GM12864 (cell line): Measurements from ENCODE around the gene SHROOM3.
"Not testable (repeated sequence)": the region's sequence is repeated elsewhere in the genome, so short reads cannot be mapped to it uniquely, and the experiment has no call there.

Experiments used
- DNase-seq: peaks from one replicate; pipeline ENCODE4 v3.0.0-alpha.2; 2011; ENCODE audit warnings: low read depth
- H3K4me3 ChIP-seq: 2 replicates; pipeline ENCODE4 v1.5.1; 2011; ENCODE audit warnings: mild to moderate bottlenecking, low read depth, low read length, control low read depth
- TF ChIP-seq, protein P1 (sequence below): IDR thresholded peaks from 2 replicates; pipeline ENCODE4 v1.5.1; 2011; ENCODE audit warnings: low read depth, mild to moderate bottlenecking, moderate library complexity, low read length, control low read depth, inconsistent platforms; ENCODE audit errors: missing control alignments

The SHROOM3 gene

DNA sequence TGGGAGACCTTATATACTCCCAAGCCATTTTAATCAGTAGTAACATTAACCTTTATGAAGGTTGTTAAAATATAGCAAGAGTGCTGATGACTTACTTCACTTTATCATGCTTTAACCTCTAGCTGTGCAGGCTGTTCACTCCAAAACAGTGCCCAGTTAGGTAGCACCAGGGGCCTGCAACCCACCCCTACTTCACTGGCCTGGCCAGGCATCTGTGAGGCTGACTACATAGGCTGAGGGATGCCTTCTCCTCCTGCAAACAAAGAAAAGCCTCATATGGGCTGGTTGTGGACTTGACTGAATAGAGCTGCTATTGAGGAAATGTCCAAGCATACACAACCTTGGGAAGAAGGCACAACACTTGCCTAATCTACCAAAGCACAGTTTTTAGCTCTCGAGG lies 172.8 kb downstream of the SHROOM3 start:
- no peak for DNase-seq
- TF ChIP-seq, protein P1, sequence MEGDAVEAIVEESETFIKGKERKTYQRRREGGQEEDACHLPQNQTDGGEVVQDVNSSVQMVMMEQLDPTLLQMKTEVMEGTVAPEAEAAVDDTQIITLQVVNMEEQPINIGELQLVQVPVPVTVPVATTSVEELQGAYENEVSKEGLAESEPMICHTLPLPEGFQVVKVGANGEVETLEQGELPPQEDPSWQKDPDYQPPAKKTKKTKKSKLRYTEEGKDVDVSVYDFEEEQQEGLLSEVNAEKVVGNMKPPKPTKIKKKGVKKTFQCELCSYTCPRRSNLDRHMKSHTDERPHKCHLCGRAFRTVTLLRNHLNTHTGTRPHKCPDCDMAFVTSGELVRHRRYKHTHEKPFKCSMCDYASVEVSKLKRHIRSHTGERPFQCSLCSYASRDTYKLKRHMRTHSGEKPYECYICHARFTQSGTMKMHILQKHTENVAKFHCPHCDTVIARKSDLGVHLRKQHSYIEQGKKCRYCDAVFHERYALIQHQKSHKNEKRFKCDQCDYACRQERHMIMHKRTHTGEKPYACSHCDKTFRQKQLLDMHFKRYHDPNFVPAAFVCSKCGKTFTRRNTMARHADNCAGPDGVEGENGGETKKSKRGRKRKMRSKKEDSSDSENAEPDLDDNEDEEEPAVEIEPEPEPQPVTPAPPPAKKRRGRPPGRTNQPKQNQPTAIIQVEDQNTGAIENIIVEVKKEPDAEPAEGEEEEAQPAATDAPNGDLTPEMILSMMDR: no peak
- no peak overlapping the region for H3K4me3 ChIP-seq

DNA sequence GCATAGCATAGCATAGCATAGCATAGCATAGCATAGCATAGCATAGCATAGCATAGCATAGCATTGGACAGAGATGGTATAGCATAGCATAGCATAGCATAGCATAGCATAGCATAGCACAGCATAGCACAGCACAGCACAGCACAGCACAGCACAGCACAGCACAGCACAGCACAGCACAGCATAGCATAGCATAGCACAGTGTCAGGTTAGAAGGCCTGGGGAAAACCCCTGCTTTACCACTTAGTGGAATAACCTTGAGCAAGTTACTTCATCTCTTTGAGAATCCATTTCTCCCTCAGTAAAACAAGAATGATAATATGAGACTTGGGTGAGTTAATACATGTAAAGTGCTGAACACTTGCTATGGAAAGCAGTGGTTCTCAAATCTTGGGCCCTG lies 173.5 kb downstream of the SHROOM3 start:
- H3K4me3 ChIP-seq, DNase-seq: not testable (repeated sequence)

DNA sequence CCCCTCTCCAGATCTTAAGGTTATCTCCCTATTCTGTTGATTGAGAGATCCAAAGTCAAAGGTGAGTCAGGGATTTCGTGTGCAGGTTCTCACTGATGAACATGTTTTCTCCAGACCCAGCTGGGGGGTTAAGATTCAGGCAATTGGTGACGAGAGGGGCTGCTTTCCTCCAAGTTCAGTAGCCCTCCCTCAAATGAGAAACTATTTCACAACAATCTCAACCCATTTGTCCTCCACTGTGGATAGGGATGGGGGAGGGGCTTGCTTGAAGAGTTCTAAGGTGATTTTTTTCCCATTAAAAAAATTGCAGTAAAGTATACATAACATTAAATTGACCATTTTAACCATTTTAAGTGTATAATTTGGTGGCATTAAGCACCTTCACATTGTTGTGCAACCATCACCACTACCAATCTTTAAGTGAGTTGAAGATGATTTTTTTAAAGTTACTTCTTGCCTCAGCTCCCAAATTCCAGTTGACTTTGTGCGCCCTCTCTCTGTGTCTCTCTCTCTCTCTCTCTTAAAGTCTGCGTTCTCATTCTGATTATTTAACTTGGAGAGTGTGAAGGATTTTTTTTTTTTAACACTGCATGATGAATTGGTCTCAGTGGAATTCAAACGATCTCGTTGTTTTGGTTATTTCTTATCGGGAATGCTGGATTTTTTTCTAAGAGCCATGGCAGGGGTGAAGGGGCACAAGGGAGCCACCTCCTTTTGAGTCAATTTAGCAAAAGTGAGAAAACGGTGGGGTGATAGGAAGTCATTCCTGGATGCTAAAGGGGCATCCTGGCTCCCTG lies 175.9 kb downstream of the SHROOM3 start:
- no peak for DNase-seq
- TF ChIP-seq, protein P1: no peak
- no peak overlapping the region for H3K4me3 ChIP-seq

DNA sequence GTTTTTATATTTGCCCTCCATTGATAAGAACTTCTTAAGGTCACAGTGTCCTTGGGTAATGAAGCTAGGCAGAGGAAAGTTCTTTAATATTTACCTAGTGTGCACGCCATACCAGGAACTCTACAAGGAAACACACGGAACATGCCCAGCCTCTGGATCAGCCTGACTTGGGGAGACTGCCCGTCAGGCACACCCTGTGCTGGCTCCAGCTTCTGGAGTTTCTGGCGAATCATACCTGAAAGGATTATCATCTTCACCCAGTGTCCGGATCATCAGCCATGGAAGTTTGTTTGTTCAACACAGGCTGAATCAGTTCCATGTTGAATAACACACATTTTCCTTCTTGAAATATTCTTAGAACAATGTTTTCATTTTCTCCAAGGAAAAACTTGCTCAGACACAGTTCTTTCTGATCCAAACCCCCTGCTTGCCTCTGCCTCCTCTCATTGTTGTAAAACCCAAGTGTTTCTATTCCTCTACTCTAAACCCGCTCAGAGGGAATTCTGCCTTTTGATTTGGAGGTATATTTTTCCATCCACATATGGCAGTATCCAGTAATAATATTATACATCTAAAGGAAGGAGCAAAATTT lies 176.7 kb downstream of the SHROOM3 start:
- H3K4me3 ChIP-seq: no peak overlapping the region
- TF ChIP-seq, protein P1: no peak
- DNase-seq: no peak

DNA sequence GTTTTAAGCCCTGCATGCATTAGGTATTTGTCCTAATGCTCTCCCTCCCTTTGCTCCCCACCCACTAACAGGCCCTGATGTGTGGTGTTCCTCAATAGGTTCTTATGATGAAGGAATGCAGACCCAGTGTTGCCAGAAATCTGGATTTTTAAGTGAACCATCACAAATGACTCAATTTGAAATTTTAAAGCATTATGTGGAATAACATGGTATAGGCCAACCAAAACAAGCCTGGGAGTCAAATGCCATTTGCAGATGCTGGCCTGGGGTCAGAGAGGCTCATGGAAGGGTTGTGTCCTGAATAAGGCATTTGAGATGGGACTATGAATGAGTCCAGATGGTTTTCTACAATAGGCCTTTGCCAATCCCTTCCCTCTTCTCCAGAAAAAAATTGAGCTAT lies 179.6 kb downstream of the SHROOM3 start:
- H3K4me3 ChIP-seq: no peak overlapping the region
- TF ChIP-seq, protein P1: no peak
- no peak for DNase-seq

DNA sequence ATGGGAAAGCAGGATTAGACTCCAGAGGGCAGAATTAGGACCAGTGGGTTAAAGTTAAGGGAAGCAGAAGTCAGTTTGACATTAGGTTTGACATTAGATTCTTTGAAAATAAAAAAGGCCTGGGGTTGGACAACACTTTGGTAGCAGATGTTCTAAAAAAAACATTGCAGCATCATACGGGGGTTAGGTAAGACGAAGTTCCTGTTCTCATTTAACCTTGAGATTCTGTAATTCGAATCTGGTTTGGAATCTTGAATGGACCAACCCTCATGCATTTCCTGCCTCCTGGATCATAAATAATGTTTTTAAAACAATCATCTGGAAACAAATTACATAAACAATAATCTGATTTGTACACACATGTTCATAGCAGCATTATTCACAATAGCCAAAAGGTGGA lies 181.0 kb downstream of the SHROOM3 start:
- H3K4me3 ChIP-seq: no peak overlapping the region
- TF ChIP-seq, protein P1: no peak
- DNase-seq: no peak

DNA sequence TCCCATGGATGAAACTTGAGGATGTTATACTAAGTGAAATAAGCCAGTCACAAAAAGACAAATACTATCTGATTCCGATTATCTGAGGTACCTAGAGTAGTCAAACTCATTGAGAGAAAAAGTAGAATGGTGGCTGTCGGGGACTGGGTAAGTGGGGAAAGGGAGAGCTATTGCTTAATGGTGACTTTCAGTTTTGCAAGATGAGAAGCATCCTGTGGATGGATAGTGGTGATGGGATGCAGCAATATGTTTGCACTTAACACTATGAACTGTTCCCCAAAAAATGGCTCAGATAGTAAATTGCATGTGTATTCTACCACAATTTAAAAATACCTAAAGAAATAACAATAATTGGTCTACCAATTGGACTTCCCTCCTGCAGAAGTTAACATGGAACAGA lies 181.5 kb downstream of the SHROOM3 start:
- no peak overlapping the region for H3K4me3 ChIP-seq
- no peak for DNase-seq
- TF ChIP-seq, protein P1: no peak
